A172 (cell line): Measurements from ENCODE around the gene RPLP1. TPM values are rescaled to one million over a fixed set of nuclear protein-coding genes. Genes with fewer than 3 reads are reported as not detected.

Experiments
- DNase-seq: peaks from one replicate; pipeline ENCODE4 v3.0.0-alpha.2; 2015; ENCODE audit warnings: low spot score
- total RNA-seq: library from RNA; depleted of rRNA; stranded (reverse); fragments of >200 nt; shearing (Covaris generic); gene quantifications from 2 replicates; pipeline ENCODE4 v1.2.3, GENCODE V29; 2014

Gene RPLP1
- total RNA-seq, 1 experiment from 2014 or later, result 499 TPM

GRCh38 chr15:69469467-69470201 lies 17.0 kb downstream of the RPLP1 start:
- DNase-seq, result no peak

GRCh38 chr15:69472046-69472445 lies 19.4 kb downstream of the RPLP1 start:
- DNase-seq, result no peak

GRCh38 chr15:69472562-69472961 lies 19.9 kb downstream of the RPLP1 start:
- no peak for DNase-seq

GRCh38 chr15:69474291-69474690 lies 21.7 kb downstream of the RPLP1 start:
- DNase-seq, result peak; percentile 47

- DNase-seq, result no peak
Measured at GRCh38 chr15:69474846-69475455, 22.3 kb downstream of the RPLP1 start.

GRCh38 chr15:69475769-69476358 lies 23.2 kb downstream of the RPLP1 start:
- DNase-seq, result peak; percentile 71

- DNase-seq, result no peak
Measured at GRCh38 chr15:69476704-69477473, 24.3 kb downstream of the RPLP1 start.

GRCh38 chr15:69478259-69478781 lies 25.7 kb downstream of the RPLP1 start:
- DNase-seq, result no peak

- DNase-seq, result no peak
Measured at GRCh38 chr15:69479081-69479480, 26.5 kb downstream of the RPLP1 start.

GRCh38 chr15:69479971-69480370 lies 27.4 kb downstream of the RPLP1 start:
- DNase-seq, result no peak

- DNase-seq, result no peak
Measured at GRCh38 chr15:69480932-69481331, 28.3 kb downstream of the RPLP1 start.

GRCh38 chr15:69482686-69483256 lies 30.2 kb downstream of the RPLP1 start:
- DNase-seq, result no peak

GRCh38 chr15:69484837-69485236 lies 32.2 kb downstream of the RPLP1 start:
- no peak for DNase-seq

GRCh38 chr15:69486481-69487110 lies 34.0 kb downstream of the RPLP1 start:
- no peak for DNase-seq

GRCh38 chr15:69489073-69489571 lies 36.5 kb downstream of the RPLP1 start:
- DNase-seq, result no peak

GRCh38 chr15:69490356-69491037 lies 37.9 kb downstream of the RPLP1 start:
- DNase-seq, result no peak

- no peak for DNase-seq
Measured at GRCh38 chr15:69491038-69491505, 38.5 kb downstream of the RPLP1 start.

- no peak for DNase-seq
Measured at GRCh38 chr15:69493406-69493805, 40.8 kb downstream of the RPLP1 start.

GRCh38 chr15:69496001-69496400 lies 43.4 kb downstream of the RPLP1 start:
- DNase-seq, result no peak

GRCh38 chr15:69497076-69497475 lies 44.5 kb downstream of the RPLP1 start:
- no peak for DNase-seq
